Endodermal cell (in vitro differentiated cells): ENCODE data around the gene HUS1B. TPM values are rescaled to one million over a fixed set of nuclear protein-coding genes. Genes with fewer than 3 reads are reported as not detected.

Experiments
- DNase-seq: peaks from one replicate; pipeline ENCODE4 v3.0.0-alpha.2; 2017
- H3K27ac ChIP-seq: 2 replicates; pipeline ENCODE4 v1.5.1; 2013; ENCODE audit warnings: mild to moderate bottlenecking, low read depth, low read length, moderate library complexity
- H3K27me3 ChIP-seq: 2 replicates; pipeline ENCODE4 v1.6.1; 2013; ENCODE audit warnings: mild to moderate bottlenecking, low read length, moderate library complexity; ENCODE audit not compliant: insufficient read depth, control insufficient read depth, poor library complexity, severe bottlenecking
- H3K36me3 ChIP-seq: 2 replicates; pipeline ENCODE4 v1.7.0; 2013; ENCODE audit warnings: mild to moderate bottlenecking, low read length, moderate library complexity; ENCODE audit not compliant: control insufficient read depth, insufficient read depth
- H3K4me1 ChIP-seq: one replicate; pipeline ENCODE4 v1.7.0; 2013; ENCODE audit warnings: low read length; ENCODE audit not compliant: control insufficient read depth, insufficient read depth
- H3K4me3 ChIP-seq: 2 replicates; pipeline ENCODE4 v1.5.1; 2013; ENCODE audit warnings: mild to moderate bottlenecking, low read length, moderate library complexity
- H3K9ac ChIP-seq: 2 replicates; pipeline ENCODE4 v1.6.1; 2013; ENCODE audit warnings: mild to moderate bottlenecking, low read length, moderate library complexity; ENCODE audit not compliant: poor library complexity, severe bottlenecking; ENCODE audit errors: extremely low read depth
- H3K9me3 ChIP-seq: 2 replicates; pipeline ENCODE4 v1.6.1; 2013; ENCODE audit warnings: mild to moderate bottlenecking, low read length, moderate library complexity; ENCODE audit not compliant: control insufficient read depth
- H3K27ac Mint-ChIP-seq: 2 replicates; pipeline ENCODE4 v1.8.0; 2020; ENCODE audit warnings: mixed read lengths
- H3K27me3 Mint-ChIP-seq: 2 replicates; pipeline ENCODE4 v1.8.0; 2021; ENCODE audit warnings: mild to moderate bottlenecking, mixed read lengths; ENCODE audit not compliant: insufficient read depth
- H3K36me3 Mint-ChIP-seq: 2 replicates; pipeline ENCODE4 v1.8.0; 2020; ENCODE audit warnings: low read depth, mixed read lengths
- H3K4me1 Mint-ChIP-seq: 2 replicates; pipeline ENCODE4 v1.8.0; 2020; ENCODE audit warnings: mixed read lengths
- H3K4me3 Mint-ChIP-seq: 2 replicates; pipeline ENCODE4 v1.8.0; 2020; ENCODE audit warnings: mild to moderate bottlenecking, moderate library complexity, mixed read lengths
- H3K9me3 Mint-ChIP-seq: 2 replicates; pipeline ENCODE4 v1.8.0; 2020; ENCODE audit warnings: mild to moderate bottlenecking, mixed read lengths
- CTCF ChIP-seq: fragments of 200-600 bp; sonication (generic); conservative IDR thresholded peaks from 2 replicates; pipeline ENCODE4 v1.5.0; 2021; ENCODE audit warnings: antibody characterized with exemption, mild to moderate bottlenecking
- WGBS, 2 experiments: methylation state at CpG; one replicate each; pipeline versions ENCODE4 v1.1.5 to v1.1.7; 2013; ENCODE audit warnings: missing lambda C conversion rate in 2 of 2, mixed read lengths in 1 of 2; ENCODE audit not compliant: insufficient coverage in 1 of 2, insufficient read length in 1 of 2; 5-methylcytosine and 5-hydroxymethylcytosine counted together
- total RNA-seq, 2 donors: library from RNA; stranded (reverse); fragmentation: NEBNext Ultra II Directional in 1 of 2; extraction: Animal tissue kit (Norgen Biotek cat#: 25700) in 1 of 2; gene quantifications; 2 replicates in 1 of 2; 3 replicates in 1 of 2; pipeline ENCODE4 v1.2.1, GENCODE V29; 2021

HUS1B gene
- total RNA-seq, 2 donors from 2014 or later, result 1.0 to 1.1 TPM

GRCh38 chr6:613981-614380 is 42.9 kb downstream of the HUS1B start:
- no peak overlapping the region for H3K9ac ChIP-seq
- no peaks in the 10 kb centered on the region for H3K27me3 ChIP-seq
- DNase-seq, result no peak
- TF ChIP-seq CTCF, result no peak
- Mint-ChIP-seq H3K27ac (peak overlapping the region; percentile 86), H3K27me3 (no peaks in the 10 kb centered on the region), H3K36me3 (peaks cover 30% of the 10 kb centered on the region), H3K9me3 (peaks cover 6% of the 10 kb centered on the region), H3K4me3 (no peak overlapping the region), H3K4me1 (peaks cover 20% of the 10 kb centered on the region)
- no peak overlapping the region for H3K27ac ChIP-seq
- H3K4me1 ChIP-seq, result peaks cover 9% of the 10 kb centered on the region
- H3K4me3 ChIP-seq, result no peak overlapping the region
- H3K36me3 ChIP-seq, result peaks cover 25% of the 10 kb centered on the region
- WGBS, 2 experiments, result 73 to 95% methylated on average over 5 to 7 of the region's 7 CpGs
- H3K9me3 ChIP-seq, result peaks cover 5% of the 10 kb centered on the region

DNA sequence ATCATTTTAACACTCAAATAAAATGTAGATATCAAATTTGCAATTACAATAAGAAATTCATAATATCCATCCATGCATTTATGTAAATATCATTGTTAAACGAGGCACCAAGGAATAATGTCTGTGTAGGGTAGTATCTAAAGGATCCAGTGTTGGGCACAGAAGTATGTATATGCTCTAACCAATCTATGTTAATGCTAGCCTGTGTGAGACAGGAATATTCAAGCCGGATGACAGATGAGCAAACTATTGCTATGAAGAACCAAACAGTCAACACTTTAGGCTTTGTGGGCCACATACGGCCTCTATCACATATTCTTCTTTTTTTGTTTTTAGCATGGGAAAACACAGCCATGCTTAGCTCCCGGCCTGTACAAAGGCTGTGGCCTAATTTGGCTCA is 45.0 kb downstream of the HUS1B start:
- TF ChIP-seq CTCF, result no peak
- H3K27me3 ChIP-seq, result no peaks in the 10 kb centered on the region
- Mint-ChIP-seq H3K9me3 (no peaks in the 10 kb centered on the region), H3K4me1 (peaks cover 23% of the 10 kb centered on the region), H3K27ac (no peak overlapping the region), H3K27me3 (no peaks in the 10 kb centered on the region), H3K36me3 (peaks cover 22% of the 10 kb centered on the region), H3K4me3 (no peak overlapping the region)
- H3K36me3 ChIP-seq, result peaks cover 17% of the 10 kb centered on the region
- no peak for DNase-seq
- H3K27ac ChIP-seq, result no peak overlapping the region
- H3K4me1 ChIP-seq, result peaks cover 12% of the 10 kb centered on the region
- H3K9ac ChIP-seq, result no peak overlapping the region
- 50 to 69% methylated on average over 2 to 4 of the region's 4 CpGs for WGBS, 2 experiments
- no peaks in the 10 kb centered on the region for H3K9me3 ChIP-seq
- no peak overlapping the region for H3K4me3 ChIP-seq

- H3K9me3 Mint-ChIP-seq, result no peaks in the 10 kb centered on the region
- peak overlapping the region; percentile 19 for H3K27ac Mint-ChIP-seq
- DNase-seq, result no peak
- Histone ChIP-seq H3K9ac (no peak overlapping the region), H3K27me3 (no peaks in the 10 kb centered on the region), H3K4me1 (peaks cover 12% of the 10 kb centered on the region), H3K27ac (no peak overlapping the region), H3K36me3 (peaks cover 23% of the 10 kb centered on the region), H3K9me3 (no peaks in the 10 kb centered on the region), H3K4me3 (no peak overlapping the region)
- H3K4me1 Mint-ChIP-seq, result peaks cover 23% of the 10 kb centered on the region
- H3K4me3 Mint-ChIP-seq, result no peak overlapping the region
- TF ChIP-seq CTCF, result no peak
- H3K36me3 Mint-ChIP-seq, result peaks cover 27% of the 10 kb centered on the region
- no peaks in the 10 kb centered on the region for H3K27me3 Mint-ChIP-seq
- 83 to 91% methylated on average over 2 of the region's 2 CpGs for WGBS, 2 experiments
Measured at GRCh38 chr6:610882-611281, 46.0 kb downstream of the HUS1B start.
